GM06990 (cell line): Measurements from ENCODE around the gene CPNE5.

Experiments used
- DNase-seq: peaks from one replicate; pipeline ENCODE4 v3.0.0-alpha.2; 2011; ENCODE audit not compliant: insufficient read length; ENCODE audit errors: extremely low read depth
- H3K27me3 ChIP-seq: replicated peaks from 2 replicates; pipeline ENCODE4 v1.6.0; 2011; ENCODE audit warnings: low read length; ENCODE audit not compliant: control insufficient read depth, insufficient read depth
- H3K36me3 ChIP-seq: 2 replicates; pipeline ENCODE4 v1.5.1; 2011; ENCODE audit warnings: low read length; ENCODE audit not compliant: control insufficient read depth, insufficient read depth
- H3K4me3 ChIP-seq: replicated peaks from 2 replicates; pipeline ENCODE4 v1.5.1; 2011; ENCODE audit warnings: low read depth, mild to moderate bottlenecking, control low read depth, low read length
- TF ChIP-seq, protein P1 (sequence below): IDR thresholded peaks from 2 replicates; pipeline ENCODE4 v1.5.1; 2011; ENCODE audit warnings: low read length, control low read depth, mild to moderate bottlenecking, inconsistent platforms; ENCODE audit not compliant: insufficient read depth, poor library complexity, severe bottlenecking

Gene CPNE5

GRCh38 chr6:36774331-36774730 is 64.9 kb downstream of the CPNE5 start:
- H3K36me3 ChIP-seq = no peaks in the 10 kb centered on the region
- no peak for DNase-seq
- TF ChIP-seq, protein P1, sequence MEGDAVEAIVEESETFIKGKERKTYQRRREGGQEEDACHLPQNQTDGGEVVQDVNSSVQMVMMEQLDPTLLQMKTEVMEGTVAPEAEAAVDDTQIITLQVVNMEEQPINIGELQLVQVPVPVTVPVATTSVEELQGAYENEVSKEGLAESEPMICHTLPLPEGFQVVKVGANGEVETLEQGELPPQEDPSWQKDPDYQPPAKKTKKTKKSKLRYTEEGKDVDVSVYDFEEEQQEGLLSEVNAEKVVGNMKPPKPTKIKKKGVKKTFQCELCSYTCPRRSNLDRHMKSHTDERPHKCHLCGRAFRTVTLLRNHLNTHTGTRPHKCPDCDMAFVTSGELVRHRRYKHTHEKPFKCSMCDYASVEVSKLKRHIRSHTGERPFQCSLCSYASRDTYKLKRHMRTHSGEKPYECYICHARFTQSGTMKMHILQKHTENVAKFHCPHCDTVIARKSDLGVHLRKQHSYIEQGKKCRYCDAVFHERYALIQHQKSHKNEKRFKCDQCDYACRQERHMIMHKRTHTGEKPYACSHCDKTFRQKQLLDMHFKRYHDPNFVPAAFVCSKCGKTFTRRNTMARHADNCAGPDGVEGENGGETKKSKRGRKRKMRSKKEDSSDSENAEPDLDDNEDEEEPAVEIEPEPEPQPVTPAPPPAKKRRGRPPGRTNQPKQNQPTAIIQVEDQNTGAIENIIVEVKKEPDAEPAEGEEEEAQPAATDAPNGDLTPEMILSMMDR = no peak
- H3K27me3 ChIP-seq = no peaks in the 10 kb centered on the region; the same call in none of the 2 replicates
- no peak overlapping the region for H3K4me3 ChIP-seq

DNA sequence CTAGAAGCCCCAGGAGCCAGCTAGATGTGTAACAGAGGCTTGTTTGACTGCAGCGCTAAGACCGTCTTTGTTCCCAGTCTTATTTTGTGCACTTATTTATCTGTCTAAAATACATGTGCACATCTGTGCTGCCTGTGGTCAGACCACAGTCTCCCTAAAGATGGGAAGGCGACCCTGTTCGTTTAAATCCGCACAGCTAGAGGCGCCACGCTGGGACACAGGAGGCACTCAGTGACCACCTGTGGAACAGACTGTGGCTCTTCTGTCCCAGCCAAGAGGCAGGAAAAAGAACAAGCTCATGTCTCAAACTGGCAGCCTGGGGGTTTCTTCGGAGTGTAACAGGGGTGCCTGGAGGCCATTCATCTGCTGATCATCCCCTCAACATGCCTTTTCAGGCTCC is 66.8 kb downstream of the CPNE5 start:
- no peaks in the 10 kb centered on the region; the same call in none of the 2 replicates for H3K27me3 ChIP-seq
- TF ChIP-seq, protein P1 = no peak
- H3K4me3 ChIP-seq = no peak overlapping the region
- no peak for DNase-seq
- H3K36me3 ChIP-seq = no peaks in the 10 kb centered on the region

DNA sequence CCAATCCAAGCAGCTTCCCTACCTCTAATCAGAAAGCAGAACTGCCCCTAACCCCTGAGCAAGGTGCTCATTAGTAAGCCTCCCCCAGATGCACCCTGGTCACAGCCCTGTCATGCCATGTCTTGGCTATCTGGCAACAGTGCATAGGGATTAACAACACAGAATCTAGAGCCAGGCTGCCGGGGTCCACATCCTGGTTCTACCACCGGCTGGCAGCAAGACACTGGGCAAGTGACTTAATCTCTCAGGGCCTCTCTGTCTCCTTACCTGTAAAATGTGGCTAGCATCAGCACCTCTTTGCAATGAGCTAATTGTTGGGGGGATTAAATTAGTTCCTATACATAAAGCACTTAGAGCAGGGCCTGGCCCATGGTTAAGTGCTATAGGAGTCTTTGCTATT is 68.1 kb downstream of the CPNE5 start:
- TF ChIP-seq, protein P1 = no peak
- Histone ChIP-seq H3K4me3 (no peak overlapping the region), H3K36me3 (no peaks in the 10 kb centered on the region), H3K27me3 (no peaks in the 10 kb centered on the region; the same call in 1 of the 2 replicates)
- no peak for DNase-seq

- H3K36me3 ChIP-seq = no peaks in the 10 kb centered on the region
- H3K27me3 ChIP-seq = no peaks in the 10 kb centered on the region; the same call in 1 of the 2 replicates
- DNase-seq = no peak
- TF ChIP-seq, protein P1 = no peak
- H3K4me3 ChIP-seq = no peak overlapping the region
Observed at GRCh38 chr6:36769676-36770499, 69.4 kb downstream of the CPNE5 start.

GRCh38 chr6:36769183-36769675 is 70.0 kb downstream of the CPNE5 start:
- no peaks in the 10 kb centered on the region for H3K27me3 ChIP-seq
- DNase-seq = no peak
- H3K36me3 ChIP-seq = no peaks in the 10 kb centered on the region
- TF ChIP-seq, protein P1 = no peak
- H3K4me3 ChIP-seq = no peak overlapping the region
